22Rv1 (cell line): ENCODE results near the gene MPRIP.

Source experiments
- ZFX ChIP-seq: fragments of 450-650 bp; IDR thresholded peaks from 2 replicates; pipeline ENCODE4 v1.6.1; 2017; ENCODE audit warnings: antibody characterized with exemption, borderline replicate concordance
- TF ChIP-seq, protein P1 (sequence below): fragments of 450-650 bp; IDR thresholded peaks from 2 replicates; pipeline ENCODE4 v1.5.1; 2017; ENCODE audit warnings: mild to moderate bottlenecking

DNA sequence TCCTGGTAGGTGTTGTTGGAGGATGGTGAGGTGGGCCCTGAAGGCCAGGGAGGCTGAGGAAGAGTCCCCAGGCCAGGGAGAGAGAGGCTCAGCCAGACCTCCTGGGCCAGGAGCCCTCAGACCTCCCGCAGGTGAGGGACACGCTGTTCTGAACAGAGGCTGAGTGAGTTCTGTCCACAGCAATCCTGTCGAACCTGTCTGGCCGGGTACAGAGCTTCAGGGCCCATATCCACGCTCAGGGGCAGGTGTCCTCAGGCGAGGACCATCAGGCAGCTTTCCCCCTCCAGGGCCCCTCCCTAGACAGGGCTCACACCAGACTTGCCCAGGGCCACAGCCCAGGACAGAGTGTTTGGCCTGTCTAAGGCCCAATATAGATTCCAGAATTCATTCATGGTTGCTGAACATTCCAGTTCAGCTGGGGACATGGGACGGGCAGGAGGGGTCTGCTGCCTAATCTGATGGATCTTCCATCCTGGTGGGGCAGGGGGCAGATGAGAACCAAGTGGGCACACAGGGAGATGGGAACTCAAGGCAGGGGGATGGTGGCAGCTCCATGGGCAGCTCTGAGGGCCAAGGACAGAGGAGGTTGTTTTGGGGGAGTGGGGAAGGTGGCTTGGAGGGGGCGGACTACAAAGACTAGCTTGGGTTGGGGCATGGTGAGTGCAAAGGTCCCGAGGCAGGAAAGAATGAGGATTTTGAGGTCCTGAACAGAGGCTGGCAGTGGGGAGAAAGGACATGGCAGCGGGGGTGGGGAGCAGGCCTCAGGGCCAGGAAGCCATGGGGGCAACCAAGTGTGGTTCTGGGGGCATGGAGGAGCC is 23.4 kb upstream of the MPRIP start:
- TF ChIP-seq, protein P1, sequence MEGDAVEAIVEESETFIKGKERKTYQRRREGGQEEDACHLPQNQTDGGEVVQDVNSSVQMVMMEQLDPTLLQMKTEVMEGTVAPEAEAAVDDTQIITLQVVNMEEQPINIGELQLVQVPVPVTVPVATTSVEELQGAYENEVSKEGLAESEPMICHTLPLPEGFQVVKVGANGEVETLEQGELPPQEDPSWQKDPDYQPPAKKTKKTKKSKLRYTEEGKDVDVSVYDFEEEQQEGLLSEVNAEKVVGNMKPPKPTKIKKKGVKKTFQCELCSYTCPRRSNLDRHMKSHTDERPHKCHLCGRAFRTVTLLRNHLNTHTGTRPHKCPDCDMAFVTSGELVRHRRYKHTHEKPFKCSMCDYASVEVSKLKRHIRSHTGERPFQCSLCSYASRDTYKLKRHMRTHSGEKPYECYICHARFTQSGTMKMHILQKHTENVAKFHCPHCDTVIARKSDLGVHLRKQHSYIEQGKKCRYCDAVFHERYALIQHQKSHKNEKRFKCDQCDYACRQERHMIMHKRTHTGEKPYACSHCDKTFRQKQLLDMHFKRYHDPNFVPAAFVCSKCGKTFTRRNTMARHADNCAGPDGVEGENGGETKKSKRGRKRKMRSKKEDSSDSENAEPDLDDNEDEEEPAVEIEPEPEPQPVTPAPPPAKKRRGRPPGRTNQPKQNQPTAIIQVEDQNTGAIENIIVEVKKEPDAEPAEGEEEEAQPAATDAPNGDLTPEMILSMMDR: no peak
- no peak for TF ChIP-seq ZFX
